ENCODE measurements around the gene ARHGEF25.
"Not testable (repeated sequence)": the region's sequence is repeated elsewhere in the genome, so short reads cannot be mapped to it uniquely, and the experiment has no call there.

The ARHGEF25 gene

GRCh38 chr12:57609781-57610553 lies 1.3 kb upstream of the ARHGEF25 start:
- DNase-seq, result no peak

- DNase-seq, result no peak
Observed at GRCh38 chr12:57610554-57611107, 604 bp upstream of the ARHGEF25 start.

GRCh38 chr12:57611827-57612710 lies 834 bp downstream of the ARHGEF25 start:
- no peak for DNase-seq

GRCh38 chr12:57612711-57613426 lies 1.6 kb downstream of the ARHGEF25 start:
- DNase-seq, result no peak

- no peak for DNase-seq
Observed at GRCh38 chr12:57613427-57614109, 2.3 kb downstream of the ARHGEF25 start.

- DNase-seq, result peak; percentile 28
Observed at GRCh38 chr12:57614178-57614947, 3.1 kb downstream of the ARHGEF25 start.

- DNase-seq, result no peak
Observed at GRCh38 chr12:57614948-57615500, 3.8 kb downstream of the ARHGEF25 start.

- DNase-seq, result no peak
Observed at GRCh38 chr12:57615637-57616036, 4.4 kb downstream of the ARHGEF25 start.

- peak; percentile 17 for DNase-seq
Observed at GRCh38 chr12:57616383-57617101, 5.3 kb downstream of the ARHGEF25 start.

- DNase-seq, result no peak
Observed at GRCh38 chr12:57617942-57618341, 6.7 kb downstream of the ARHGEF25 start.

- DNase-seq, result not testable (repeated sequence)
Observed at GRCh38 chr12:57618431-57618830, 7.2 kb downstream of the ARHGEF25 start.

- DNase-seq, result no peak
Observed at GRCh38 chr12:57618966-57619433, 7.8 kb downstream of the ARHGEF25 start.

GRCh38 chr12:57619434-57620244 lies 8.4 kb downstream of the ARHGEF25 start:
- DNase-seq, result no peak

- DNase-seq, result no peak
Observed at GRCh38 chr12:57620245-57620935, 9.2 kb downstream of the ARHGEF25 start.

GRCh38 chr12:57620936-57621496 lies 9.8 kb downstream of the ARHGEF25 start:
- no peak for DNase-seq

GRCh38 chr12:57621497-57622292 lies 10.5 kb downstream of the ARHGEF25 start:
- peak; percentile 70 for DNase-seq

Measured in OCI-M1 (cell line).